KOPT-K1 (cell line): ENCODE results near the gene SERGEF.

Source experiments
- H3K27ac ChIP-seq: fragments of 200-600 bp; sonication (generic); 2 replicates; pipeline ENCODE4 v1.5.1; 2016; ENCODE audit warnings: antibody characterized with exemption, mild to moderate bottlenecking, low read depth, low read length; ENCODE audit not compliant: poor library complexity, severe bottlenecking
- H3K36me3 ChIP-seq: fragments of 200-600 bp; sonication (generic); 2 replicates; pipeline ENCODE4 v1.5.1; 2017; ENCODE audit warnings: antibody characterized with exemption, mild to moderate bottlenecking, low read length, moderate library complexity; ENCODE audit not compliant: insufficient read depth
- H3K9me3 ChIP-seq: fragments of 200-600 bp; sonication (generic); 2 replicates; pipeline ENCODE4 v1.5.1; 2017; ENCODE audit warnings: antibody characterized with exemption, low read length, mild to moderate bottlenecking; ENCODE audit not compliant: insufficient read depth, poor library complexity, severe bottlenecking

Gene SERGEF

DNA sequence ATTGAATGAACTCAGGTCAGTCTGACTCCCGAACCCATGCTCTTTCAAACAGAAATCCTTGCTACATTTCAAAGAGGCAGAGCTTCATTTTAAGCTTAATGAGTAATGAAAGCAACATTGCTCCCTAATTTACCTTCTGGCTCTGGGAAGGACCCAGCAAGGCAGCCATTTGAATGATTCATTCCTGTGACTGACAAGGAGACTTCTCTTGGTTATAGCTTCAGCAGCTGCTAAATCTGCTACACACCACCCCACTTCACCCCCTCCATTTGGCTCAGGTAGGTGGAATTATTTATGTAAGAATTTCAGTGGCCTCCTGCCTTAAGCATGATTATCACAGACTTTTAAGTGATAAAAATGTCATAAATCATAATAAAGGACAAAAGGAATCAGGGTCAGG lies 160.6 kb downstream of the SERGEF start:
- Histone ChIP-seq H3K27ac (no peak overlapping the region), H3K9me3 (no peaks in the 10 kb centered on the region), H3K36me3 (0 out of 2 replicates have a peak, but pooled peaks cover 4% of the 10 kb centered on the region)

DNA sequence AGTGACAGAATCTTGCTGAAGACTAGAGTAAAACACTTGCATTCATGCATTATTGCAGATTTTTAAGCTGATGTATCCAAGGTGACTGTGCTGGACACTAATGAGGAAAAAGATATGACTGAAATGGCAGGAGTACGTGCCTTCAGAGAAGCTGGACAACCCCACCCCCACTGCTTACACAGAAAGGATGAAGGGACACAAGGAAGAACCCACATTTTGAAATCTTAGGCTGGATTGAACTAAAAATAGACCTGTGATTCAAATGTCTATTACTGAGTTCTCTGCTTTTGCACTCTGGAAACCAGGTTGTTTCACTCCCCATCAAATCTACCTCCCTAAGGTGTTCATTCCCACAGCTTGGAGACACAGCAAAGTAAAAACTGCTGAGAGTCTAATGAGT lies 161.2 kb downstream of the SERGEF start:
- H3K9me3 ChIP-seq, result no peaks in the 10 kb centered on the region
- H3K27ac ChIP-seq, result no peak overlapping the region
- no peaks in the 10 kb centered on the region for H3K36me3 ChIP-seq

DNA sequence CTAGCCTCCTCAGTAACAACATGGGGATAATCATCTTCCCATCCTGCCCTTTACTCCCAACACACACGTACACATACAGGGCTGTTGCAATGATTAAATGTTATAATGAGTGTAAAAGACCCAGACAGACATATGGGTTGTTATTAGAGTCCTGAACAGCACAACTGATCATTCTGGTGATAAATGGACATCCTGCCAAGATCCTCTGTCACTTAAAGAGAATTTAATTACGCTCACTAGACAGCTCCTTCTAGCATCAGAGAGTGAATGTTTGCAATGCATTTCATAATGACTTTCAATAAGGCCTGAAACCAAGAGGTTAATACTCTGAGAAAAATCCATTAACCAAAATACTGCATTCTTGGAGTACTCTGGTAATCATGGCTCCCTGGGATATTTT lies 162.5 kb downstream of the SERGEF start:
- Histone ChIP-seq H3K36me3 (no peaks in the 10 kb centered on the region), H3K9me3 (no peaks in the 10 kb centered on the region), H3K27ac (no peak overlapping the region)

DNA sequence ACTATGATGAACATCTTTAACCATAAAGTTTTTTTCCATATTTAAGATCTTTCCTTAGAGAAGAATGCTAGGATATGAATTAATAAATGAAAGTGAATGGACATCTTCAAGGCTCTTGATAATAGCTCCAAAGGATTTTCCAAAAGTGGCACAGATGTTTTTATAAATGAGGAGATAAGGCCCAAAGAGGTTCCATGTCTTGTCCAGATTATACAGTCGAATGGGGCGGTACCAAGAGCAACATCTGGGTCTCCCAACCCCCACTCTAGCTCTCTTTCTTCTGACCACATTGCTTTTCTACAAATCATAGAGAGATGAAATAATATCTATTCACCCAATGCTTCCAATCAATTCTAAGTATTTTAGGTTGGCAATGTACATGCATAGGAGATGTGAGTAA lies 164.1 kb downstream of the SERGEF start:
- no peaks in the 10 kb centered on the region for H3K36me3 ChIP-seq
- no peaks in the 10 kb centered on the region for H3K9me3 ChIP-seq
- H3K27ac ChIP-seq, result no peak overlapping the region

DNA sequence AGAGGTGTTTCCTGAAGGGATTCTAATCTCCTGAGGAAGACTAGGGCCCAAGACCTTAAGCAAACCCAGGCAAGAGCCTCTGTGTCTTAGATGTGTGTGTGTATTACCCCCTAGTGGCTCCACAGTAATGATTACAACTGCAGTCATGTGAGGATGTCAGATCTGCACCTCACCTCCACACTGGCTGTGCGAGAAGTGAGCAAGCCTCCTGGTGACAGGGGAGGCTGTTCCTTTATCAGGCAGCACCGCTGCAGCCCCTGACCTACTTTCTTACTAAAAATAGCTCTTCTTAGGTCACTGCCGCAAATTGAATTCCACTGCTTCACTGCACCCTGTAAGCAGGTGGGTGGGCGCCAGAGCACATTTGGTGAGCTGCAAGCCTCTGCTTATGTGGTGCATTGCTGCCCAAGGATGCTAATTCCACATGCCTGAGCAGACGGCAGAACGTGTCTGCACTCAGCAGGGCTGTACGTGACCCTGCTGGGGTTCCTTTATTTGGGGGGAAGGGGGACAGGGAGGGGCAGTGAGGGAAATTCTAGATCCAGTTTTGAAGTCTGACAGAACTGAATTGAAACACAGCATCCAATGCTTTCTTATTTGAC lies 165.9 kb downstream of the SERGEF start:
- H3K27ac ChIP-seq, result no peak overlapping the region
- no peaks in the 10 kb centered on the region for H3K36me3 ChIP-seq

DNA sequence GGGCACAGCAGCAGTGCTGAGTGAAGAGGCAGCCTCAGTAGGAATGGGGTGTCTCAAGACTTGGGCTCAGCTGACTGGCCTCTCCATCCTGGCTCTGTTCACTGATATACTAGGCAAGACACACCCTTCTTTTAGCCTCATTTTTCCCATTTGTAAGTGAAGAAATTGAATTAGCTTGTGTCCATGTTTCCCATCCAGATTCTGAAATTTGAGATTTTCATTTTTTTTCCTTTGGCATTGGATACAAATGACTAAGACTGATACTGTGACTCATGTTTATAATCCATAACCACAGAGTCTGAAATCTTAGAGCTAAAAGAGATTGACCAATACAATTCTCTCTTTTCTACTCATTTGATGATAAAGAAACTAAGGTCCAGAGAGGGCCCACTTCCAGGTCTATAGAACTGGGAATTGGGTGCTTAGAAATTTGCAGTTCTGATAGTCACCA lies 167.4 kb downstream of the SERGEF start:
- no peaks in the 10 kb centered on the region for H3K36me3 ChIP-seq
- H3K9me3 ChIP-seq, result no peaks in the 10 kb centered on the region
- H3K27ac ChIP-seq, result no peak overlapping the region

More for the DNA sequence above, 165.9 kb downstream of the SERGEF start:
- no peaks in the 10 kb centered on the region for H3K9me3 ChIP-seq

DNA sequence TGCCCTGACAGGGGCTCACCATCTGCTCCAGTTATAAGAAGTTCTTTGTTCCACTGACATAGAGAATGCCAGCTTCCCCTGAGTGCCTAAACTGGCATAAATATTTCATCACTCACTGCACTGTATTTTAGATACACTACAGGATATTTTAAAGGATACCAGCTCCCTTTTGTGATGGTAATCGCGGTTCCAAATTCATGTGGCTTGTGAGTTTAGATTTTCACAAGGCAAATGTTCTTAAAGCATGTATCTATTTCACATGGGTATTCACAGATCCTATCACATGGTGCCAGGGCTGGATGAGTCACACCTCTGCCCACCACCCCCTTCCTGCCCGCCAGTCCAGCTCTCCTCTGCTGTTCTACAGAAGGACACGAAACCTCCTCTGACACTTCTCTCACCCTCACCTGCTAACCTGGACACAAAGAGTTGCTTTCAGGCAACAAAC lies 172.7 kb downstream of the SERGEF start:
- no peaks in the 10 kb centered on the region for H3K9me3 ChIP-seq
- no peaks in the 10 kb centered on the region for H3K36me3 ChIP-seq
- no peak overlapping the region for H3K27ac ChIP-seq

DNA sequence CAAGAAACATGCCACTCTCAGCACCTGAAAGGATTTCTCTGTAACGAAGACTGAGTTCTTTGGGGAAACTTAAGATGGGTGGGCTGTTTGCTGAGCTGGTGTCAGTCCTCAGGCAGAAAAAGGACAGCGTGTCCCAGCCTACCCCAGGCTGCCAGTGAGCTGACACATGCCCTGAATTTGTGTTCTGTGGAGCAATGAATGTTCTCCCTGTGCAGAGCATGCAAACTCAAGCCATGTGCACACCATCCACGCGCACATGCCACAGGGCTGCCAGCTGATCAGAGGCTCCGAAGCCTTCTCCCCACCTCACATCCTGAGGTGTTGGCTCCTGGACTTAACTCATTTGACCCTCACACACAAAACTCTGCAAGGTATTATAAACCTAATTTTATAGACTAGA lies 173.4 kb downstream of the SERGEF start:
- H3K9me3 ChIP-seq, result no peaks in the 10 kb centered on the region
- no peak overlapping the region for H3K27ac ChIP-seq
- no peaks in the 10 kb centered on the region for H3K36me3 ChIP-seq

DNA sequence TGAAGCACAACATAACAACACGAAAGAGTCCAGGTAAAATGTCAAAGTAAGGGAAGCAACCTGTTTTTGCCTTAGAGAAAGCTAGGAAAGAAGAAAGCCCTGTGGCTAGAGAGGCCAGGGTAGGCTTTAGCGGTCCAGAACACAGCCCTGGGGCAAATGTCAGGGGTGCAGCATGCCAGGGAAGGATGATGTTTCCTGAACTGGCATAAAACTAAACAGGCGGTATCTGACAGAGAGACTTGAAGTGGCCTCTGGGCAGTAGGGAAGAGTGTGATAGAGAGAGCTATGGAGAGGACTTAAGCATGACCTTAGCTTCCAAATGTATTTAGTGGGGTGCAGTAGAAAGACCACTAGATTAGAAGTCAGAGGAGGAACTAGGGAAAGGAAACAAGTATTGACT lies 174.7 kb downstream of the SERGEF start:
- no peaks in the 10 kb centered on the region for H3K9me3 ChIP-seq
- no peak overlapping the region for H3K27ac ChIP-seq
- no peaks in the 10 kb centered on the region for H3K36me3 ChIP-seq

DNA sequence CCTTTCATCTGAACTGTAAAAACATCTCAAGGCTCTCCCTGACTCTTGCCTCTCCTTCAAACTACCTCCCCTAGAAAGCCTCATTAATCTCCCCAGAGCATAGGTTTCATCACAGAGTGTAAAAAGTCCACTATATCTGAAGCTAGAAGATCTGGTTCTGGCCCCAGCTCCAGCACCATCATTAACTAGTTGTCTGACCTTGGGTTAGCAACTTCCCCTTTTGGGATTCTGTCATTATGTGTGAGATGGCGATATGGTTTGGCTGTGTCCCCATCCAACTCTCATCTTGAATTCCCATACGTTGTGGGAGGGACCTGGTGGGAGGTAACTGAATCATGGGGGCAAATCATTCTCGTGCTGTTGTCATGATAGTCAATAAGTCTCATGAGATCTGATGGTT lies 181.0 kb downstream of the SERGEF start:
- Histone ChIP-seq H3K27ac (no peak overlapping the region), H3K36me3 (no peaks in the 10 kb centered on the region), H3K9me3 (no peaks in the 10 kb centered on the region)

DNA sequence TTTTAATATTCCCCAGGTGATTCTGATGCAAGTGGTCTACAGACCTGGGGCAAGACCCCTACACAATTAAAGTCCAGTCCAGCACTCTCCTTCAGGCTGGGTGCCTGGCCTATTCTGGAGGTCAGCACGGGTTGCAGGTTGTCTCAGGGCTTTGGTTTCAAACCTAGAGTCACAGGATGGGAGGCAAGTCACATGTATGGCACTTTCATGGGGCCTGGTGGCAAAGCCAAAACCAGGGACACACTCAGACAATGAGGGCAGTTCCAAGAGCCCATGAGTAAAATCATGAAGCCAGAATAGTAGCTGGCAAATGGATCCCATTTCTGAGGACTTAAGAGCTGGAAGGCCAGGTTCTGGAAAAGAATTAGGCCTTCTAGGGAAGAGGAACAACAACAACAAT lies 181.6 kb downstream of the SERGEF start:
- Histone ChIP-seq H3K27ac (no peak overlapping the region), H3K9me3 (no peaks in the 10 kb centered on the region), H3K36me3 (no peaks in the 10 kb centered on the region)

DNA sequence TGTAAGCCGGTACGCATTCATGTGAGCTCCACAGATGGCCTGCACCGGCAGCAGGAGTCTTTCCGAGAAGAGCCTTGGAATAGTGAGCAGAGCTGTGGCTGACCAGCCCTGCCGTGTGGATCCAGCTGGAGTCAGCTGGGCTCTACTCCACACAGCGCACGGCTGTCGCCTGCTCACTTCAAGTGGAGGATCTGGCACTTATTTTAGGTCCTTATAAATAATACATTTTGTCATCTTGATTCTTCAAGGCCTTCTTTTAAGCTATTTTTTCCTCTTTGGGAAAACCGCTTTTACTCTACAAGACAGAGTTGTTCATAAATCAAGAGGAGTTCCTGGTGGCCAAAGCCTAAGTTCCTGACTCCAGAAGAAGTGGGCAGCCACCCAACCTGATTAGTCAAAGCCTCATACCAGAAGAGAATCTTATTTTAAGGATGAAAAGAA lies 184.5 kb downstream of the SERGEF start:
- Histone ChIP-seq H3K36me3 (no peaks in the 10 kb centered on the region), H3K27ac (no peak overlapping the region), H3K9me3 (no peaks in the 10 kb centered on the region)

DNA sequence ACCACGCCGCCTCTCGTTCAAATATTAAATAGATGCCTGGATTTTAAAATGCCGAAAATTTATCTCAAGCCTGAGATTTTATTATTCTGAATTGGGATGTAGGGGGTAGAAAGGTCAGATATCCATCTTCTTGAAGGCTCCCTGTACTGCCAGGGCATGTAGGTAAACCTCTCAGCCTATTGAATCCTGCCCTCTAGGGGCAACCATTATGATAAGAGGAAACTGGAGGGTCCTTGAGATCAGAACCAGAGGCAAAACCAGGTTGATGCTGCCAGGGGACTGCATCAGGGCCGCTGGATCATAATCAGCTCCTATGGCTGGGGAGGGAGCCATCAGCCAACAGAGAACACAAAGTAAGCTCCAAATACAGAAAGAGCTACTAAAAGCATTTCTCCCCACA lies 185.8 kb downstream of the SERGEF start:
- no peaks in the 10 kb centered on the region for H3K9me3 ChIP-seq
- H3K27ac ChIP-seq, result no peak overlapping the region
- no peaks in the 10 kb centered on the region for H3K36me3 ChIP-seq

DNA sequence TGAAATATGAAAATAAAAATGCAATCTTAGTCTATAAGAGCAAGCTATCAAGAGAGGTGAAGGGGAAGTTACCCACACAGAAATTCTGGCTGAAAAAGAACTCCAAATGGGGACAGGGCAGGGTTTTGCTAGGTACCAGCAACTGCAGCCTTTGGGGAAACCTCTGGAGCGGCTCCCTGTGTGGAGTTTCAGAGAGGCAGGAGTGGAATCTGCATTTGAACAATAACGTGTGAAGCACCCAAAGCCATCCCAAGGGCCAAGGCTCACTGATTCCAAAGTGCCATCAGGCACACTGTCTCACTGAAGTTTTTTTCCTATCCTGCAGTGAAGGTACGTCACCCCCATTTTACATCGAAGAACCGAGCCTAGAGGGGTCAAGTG lies 190.5 kb downstream of the SERGEF start:
- H3K27ac ChIP-seq, result no peak overlapping the region
- H3K9me3 ChIP-seq, result no peaks in the 10 kb centered on the region
- no peaks in the 10 kb centered on the region for H3K36me3 ChIP-seq

DNA sequence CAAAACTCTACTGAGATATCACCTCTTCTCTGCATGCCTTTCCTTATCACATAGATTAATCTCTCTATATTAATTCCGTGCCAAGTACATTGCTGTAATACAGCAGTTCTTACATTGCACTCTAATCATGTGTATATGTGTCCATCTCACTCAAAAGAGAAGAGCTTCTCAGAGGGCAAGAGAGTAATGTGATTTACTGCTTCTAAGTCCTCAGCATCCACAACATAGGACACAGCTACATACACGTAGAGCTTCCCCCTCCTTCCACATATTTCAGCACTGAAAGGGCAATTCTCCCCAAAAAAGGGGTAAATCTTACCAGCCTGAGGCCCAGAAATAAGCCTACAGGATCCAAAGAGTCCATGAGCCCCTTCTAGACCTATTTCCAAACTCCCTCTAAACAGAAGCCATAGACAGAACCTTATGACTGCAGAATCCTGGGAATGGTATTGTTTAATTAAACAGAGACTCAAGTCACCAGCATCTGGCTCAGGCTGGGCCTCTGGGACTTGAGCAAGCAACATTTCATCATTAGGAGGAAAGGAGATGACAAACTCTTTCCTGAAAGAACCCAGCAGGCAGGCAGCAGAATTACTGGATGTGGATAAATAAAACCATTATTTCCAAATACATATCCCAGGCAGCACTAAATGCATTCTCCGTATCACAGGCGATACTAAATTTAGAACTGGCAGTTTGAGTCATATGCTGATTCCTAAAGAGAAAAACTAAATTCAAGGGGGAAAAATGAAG lies 191.0 kb downstream of the SERGEF start:
- Histone ChIP-seq H3K9me3 (no peaks in the 10 kb centered on the region), H3K36me3 (no peaks in the 10 kb centered on the region), H3K27ac (no peak overlapping the region)
